HEK293 (cell line): Measurements from ENCODE around the gene ZNF224.

ENCODE experiments used
- CTCF ChIA-PET: fragments of 350-600 bp; formaldehyde crosslinking; extraction: SDS; loops from one replicate; lab custom pipeline; 2021; ENCODE audit warnings: antibody characterized with exemption; lab: Yijun Ruan, JAX
- POLR2A ChIA-PET: fragments of 300-600 bp; formaldehyde crosslinking; extraction: SDS; loops from one replicate; lab custom pipeline; 2020; ENCODE audit warnings: antibody characterized with exemption, inconsistent platforms; lab: Yijun Ruan, JAX
- H3K27ac ChIP-seq: fragments of 200-500 bp; sonication (Bioruptor generic); 2 replicates; pipeline ENCODE4 v1.5.1; 2014; ENCODE audit warnings: low read depth, low read length, control low read depth, inconsistent platforms; ENCODE audit errors: extremely low read depth
- H3K36me3 ChIP-seq, 2 experiments: fragments of 200-500 bp in 1 of 2; sonication (Bioruptor generic) in 1 of 2; 1 replicate in 1 of 2; 2 replicates in 1 of 2; pipeline ENCODE4 v1.5.1; 2014 to 2017; ENCODE audit warnings: inconsistent platforms in 2 of 2, low read length in 2 of 2; ENCODE audit not compliant: control insufficient read depth in 2 of 2, insufficient read depth in 1 of 2
- H3K4me1 ChIP-seq: fragments of 200-500 bp; sonication (Bioruptor generic); 2 replicates; pipeline ENCODE4 v1.5.1; 2014; ENCODE audit warnings: mild to moderate bottlenecking, low read length, inconsistent platforms; ENCODE audit not compliant: control insufficient read depth, insufficient read depth
- H3K4me3 ChIP-seq: 2 replicates; pipeline ENCODE4 v1.5.1; 2011; ENCODE audit warnings: low read depth, mild to moderate bottlenecking, control low read depth, low read length, moderate library complexity
- H3K9me3 ChIP-seq: fragments of 200-500 bp; sonication (Bioruptor generic); 2 replicates; pipeline ENCODE4 v1.5.1; 2014; ENCODE audit warnings: low read depth, low read length, inconsistent platforms; ENCODE audit not compliant: control insufficient read depth, insufficient read depth
- GLI4 ChIP-seq: fragments of 450-650 bp; formaldehyde crosslinking; IDR thresholded peaks from 2 replicates; pipeline ENCODE4 v1.5.1; 2016; ENCODE audit warnings: missing biosample characterization, missing genetic modification characterization
- GLIS1 ChIP-seq: fragments of 450-650 bp; formaldehyde crosslinking; IDR thresholded peaks from 2 replicates; pipeline ENCODE4 v1.5.1; 2016; ENCODE audit warnings: missing biosample characterization, missing genetic modification characterization
- REST ChIP-seq: fragments of 450-650 bp; formaldehyde crosslinking; IDR thresholded peaks from 2 replicates; pipeline ENCODE4 v1.5.1; 2016; ENCODE audit warnings: missing biosample characterization, missing genetic modification characterization
- SP7 ChIP-seq: fragments of 450-650 bp; formaldehyde crosslinking; IDR thresholded peaks from 2 replicates; pipeline ENCODE4 v1.5.1; 2016; ENCODE audit warnings: missing biosample characterization, missing genetic modification characterization
- ZFP3 ChIP-seq: fragments of 450-650 bp; formaldehyde crosslinking; IDR thresholded peaks from 2 replicates; pipeline ENCODE4 v1.5.1; 2016; ENCODE audit warnings: low read depth, missing biosample characterization, missing genetic modification characterization
- ZNF155 ChIP-seq: fragments of 450-650 bp; formaldehyde crosslinking; IDR thresholded peaks from 2 replicates; pipeline ENCODE4 v1.5.1; 2016; ENCODE audit warnings: missing biosample characterization, missing genetic modification characterization
- ZNF169 ChIP-seq: fragments of 450-650 bp; formaldehyde crosslinking; IDR thresholded peaks from 2 replicates; pipeline ENCODE4 v1.5.1; 2016; ENCODE audit warnings: missing biosample characterization, missing genetic modification characterization
- ZNF202 ChIP-seq: fragments of 450-650 bp; formaldehyde crosslinking; IDR thresholded peaks from 2 replicates; pipeline ENCODE4 v1.5.1; 2016; ENCODE audit warnings: missing biosample characterization, missing genetic modification characterization, borderline replicate concordance
- ZNF239 ChIP-seq: fragments of 450-650 bp; formaldehyde crosslinking; IDR thresholded peaks from 2 replicates; pipeline ENCODE4 v1.5.1; 2016; ENCODE audit warnings: missing biosample characterization, missing genetic modification characterization
- ZNF280C ChIP-seq: fragments of 450-650 bp; formaldehyde crosslinking; IDR thresholded peaks from 2 replicates; pipeline ENCODE4 v1.5.1; 2016; ENCODE audit warnings: missing biosample characterization, missing genetic modification characterization
- ZNF324 ChIP-seq: fragments of 450-650 bp; formaldehyde crosslinking; IDR thresholded peaks from 2 replicates; pipeline ENCODE4 v1.5.1; 2016; ENCODE audit warnings: missing biosample characterization, missing genetic modification characterization
- ZNF510 ChIP-seq: fragments of 450-650 bp; formaldehyde crosslinking; IDR thresholded peaks from 2 replicates; pipeline ENCODE4 v1.5.1; 2018; ENCODE audit warnings: mild to moderate bottlenecking, missing genetic modification characterization, missing biosample characterization; ENCODE audit not compliant: insufficient replicate concordance
- ZNF513 ChIP-seq: fragments of 450-650 bp; IDR thresholded peaks from 2 replicates; pipeline ENCODE4 v1.5.1; 2018; ENCODE audit warnings: missing biosample characterization, missing genetic modification characterization
- ZNF530 ChIP-seq: fragments of 450-650 bp; formaldehyde crosslinking; IDR thresholded peaks from 2 replicates; pipeline ENCODE4 v1.5.1; 2016; ENCODE audit warnings: low read depth, missing biosample characterization, missing genetic modification characterization
- ZNF639 ChIP-seq: fragments of 450-650 bp; formaldehyde crosslinking; IDR thresholded peaks from 2 replicates; pipeline ENCODE4 v1.5.1; 2016; ENCODE audit warnings: missing biosample characterization, missing genetic modification characterization
- ZNF707 ChIP-seq: fragments of 450-650 bp; formaldehyde crosslinking; IDR thresholded peaks from 2 replicates; pipeline ENCODE4 v1.5.1; 2016; ENCODE audit warnings: missing biosample characterization, missing genetic modification characterization
- ZNF791 ChIP-seq: fragments of 450-650 bp; formaldehyde crosslinking; IDR thresholded peaks from 2 replicates; pipeline ENCODE4 v1.5.1; 2016; ENCODE audit warnings: missing biosample characterization, missing genetic modification characterization
- ZNF792 ChIP-seq: fragments of 450-650 bp; formaldehyde crosslinking; IDR thresholded peaks from 2 replicates; pipeline ENCODE4 v1.5.1; 2016; ENCODE audit warnings: missing biosample characterization, missing genetic modification characterization
- ZSCAN23 ChIP-seq: fragments of 450-650 bp; formaldehyde crosslinking; IDR thresholded peaks from 2 replicates; pipeline ENCODE4 v1.5.1; 2016; ENCODE audit warnings: missing biosample characterization, missing genetic modification characterization
- TF ChIP-seq, protein P1 (sequence below): fragments of 450-650 bp; formaldehyde crosslinking; IDR thresholded peaks from 2 replicates; pipeline ENCODE4 v1.5.1; 2017; ENCODE audit warnings: missing biosample characterization, mild to moderate bottlenecking, missing genetic modification characterization, moderate library complexity
- TF ChIP-seq, protein P2 (sequence below): fragments of 450-650 bp; formaldehyde crosslinking; IDR thresholded peaks from 2 replicates; pipeline ENCODE4 v1.5.1; 2017; ENCODE audit warnings: missing biosample characterization, missing genetic modification characterization

The ZNF224 gene

DNA sequence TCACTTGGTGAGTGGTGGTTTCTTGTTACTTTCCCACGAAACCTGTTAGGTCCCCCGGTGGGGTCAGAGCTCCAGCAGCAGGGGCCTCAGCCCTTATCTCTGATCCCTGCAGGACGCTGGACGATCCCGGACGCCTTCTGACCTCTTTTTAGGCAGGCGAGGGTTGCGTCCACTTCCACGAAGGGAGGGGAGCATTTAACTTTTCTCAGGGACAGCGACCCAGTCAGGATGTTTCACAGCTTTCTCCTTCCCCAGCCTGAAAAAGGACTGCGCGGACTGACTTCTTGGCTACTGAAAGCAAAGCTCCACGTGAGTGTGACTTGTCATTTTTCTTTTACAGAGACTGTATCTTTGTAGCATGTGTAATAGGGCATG, 47.9 kb downstream of the ZNF224 start (continued):
- TF ChIP-seq REST = peak; percentile 40; the same call in 1 of the 2 replicates

- CTCF ChIA-PET = interaction anchor here (0.6 to 0.7 kb wide), 4 partner anchors 32 to 1318 kb away, joined by 3 to 4 read pairs (median 3); no protein-coding TSS in a partner anchor
- POLR2A ChIA-PET = interaction anchor here (2.1 kb wide), 1 partner anchor 14 kb away, joined by 9 read pairs; the partner anchor contains the start of gene ZNF226
- Histone ChIP-seq H3K9me3 (peaks cover 20% of the 10 kb centered on the region), H3K4me3 (no peak overlapping the region), H3K27ac (no peak overlapping the region), H3K36me3 (peaks cover 88 to 100% of the 10 kb centered on the region in 2 experiments), H3K4me1 (peaks cover 1% of the 10 kb centered on the region; the same call in 1 of the 2 replicates)
- TF ChIP-seq ZFP3 (tag by site-specific recombination) (no peak), ZNF530 (tag by site-specific recombination) (no peak), ZNF280C (tag by site-specific recombination) (no peak), ZNF202 (tag by site-specific recombination) (no peak), ZNF155 (tag by site-specific recombination) (no peak), ZNF791 (no peak), ZNF510 (tag by site-specific recombination) (no peak), ZNF792 (tag by site-specific recombination) (no peak), GLIS1 (tag by site-specific recombination) (no peak)
- TF ChIP-seq, protein P1, sequence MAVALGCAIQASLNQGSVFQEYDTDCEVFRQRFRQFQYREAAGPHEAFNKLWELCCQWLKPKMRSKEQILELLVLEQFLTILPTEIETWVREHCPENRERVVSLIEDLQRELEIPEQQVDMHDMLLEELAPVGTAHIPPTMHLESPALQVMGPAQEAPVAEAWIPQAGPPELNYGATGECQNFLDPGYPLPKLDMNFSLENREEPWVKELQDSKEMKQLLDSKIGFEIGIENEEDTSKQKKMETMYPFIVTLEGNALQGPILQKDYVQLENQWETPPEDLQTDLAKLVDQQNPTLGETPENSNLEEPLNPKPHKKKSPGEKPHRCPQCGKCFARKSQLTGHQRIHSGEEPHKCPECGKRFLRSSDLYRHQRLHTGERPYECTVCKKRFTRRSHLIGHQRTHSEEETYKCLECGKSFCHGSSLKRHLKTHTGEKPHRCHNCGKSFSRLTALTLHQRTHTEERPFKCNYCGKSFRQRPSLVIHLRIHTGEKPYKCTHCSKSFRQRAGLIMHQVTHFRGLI (tag by site-specific recombination) = no peak
Measured at GRCh38 chr19:44149776-44150175, 55.6 kb downstream of the ZNF224 start.

GRCh38 chr19:44151491-44151890, 57.3 kb downstream of the ZNF224 start:
- H3K27ac ChIP-seq = no peak overlapping the region
- H3K4me3 ChIP-seq = no peak overlapping the region
- ChIA-PET CTCF (interaction anchor here (0.6 kb wide), 2 partner anchors 16 to 81 kb away, joined by 3 read pairs; no protein-coding TSS in a partner anchor), POLR2A (interaction anchor here (1.1 to 2.1 kb wide), 2 partner anchors 13 to 56 kb away, joined by 3 to 9 read pairs; partner anchors contain the start of gene ZNF226)
- peaks cover 87 to 100% of the 10 kb centered on the region in 2 experiments for H3K36me3 ChIP-seq
- peaks cover 37% of the 10 kb centered on the region for H3K9me3 ChIP-seq
- H3K4me1 ChIP-seq = peaks cover 2% of the 10 kb centered on the region; the same call in 1 of the 2 replicates
- TF ChIP-seq ZNF707 (tag by site-specific recombination) (no peak), ZNF239 (no peak), ZNF513 (no peak), ZNF169 (tag by site-specific recombination) (no peak), GLI4 (tag by site-specific recombination) (no peak), ZNF324 (tag by site-specific recombination) (no peak), SP7 (tag by site-specific recombination) (no peak), ZSCAN23 (tag by site-specific recombination) (no peak), ZNF639 (no peak)
- TF ChIP-seq, protein P2, sequence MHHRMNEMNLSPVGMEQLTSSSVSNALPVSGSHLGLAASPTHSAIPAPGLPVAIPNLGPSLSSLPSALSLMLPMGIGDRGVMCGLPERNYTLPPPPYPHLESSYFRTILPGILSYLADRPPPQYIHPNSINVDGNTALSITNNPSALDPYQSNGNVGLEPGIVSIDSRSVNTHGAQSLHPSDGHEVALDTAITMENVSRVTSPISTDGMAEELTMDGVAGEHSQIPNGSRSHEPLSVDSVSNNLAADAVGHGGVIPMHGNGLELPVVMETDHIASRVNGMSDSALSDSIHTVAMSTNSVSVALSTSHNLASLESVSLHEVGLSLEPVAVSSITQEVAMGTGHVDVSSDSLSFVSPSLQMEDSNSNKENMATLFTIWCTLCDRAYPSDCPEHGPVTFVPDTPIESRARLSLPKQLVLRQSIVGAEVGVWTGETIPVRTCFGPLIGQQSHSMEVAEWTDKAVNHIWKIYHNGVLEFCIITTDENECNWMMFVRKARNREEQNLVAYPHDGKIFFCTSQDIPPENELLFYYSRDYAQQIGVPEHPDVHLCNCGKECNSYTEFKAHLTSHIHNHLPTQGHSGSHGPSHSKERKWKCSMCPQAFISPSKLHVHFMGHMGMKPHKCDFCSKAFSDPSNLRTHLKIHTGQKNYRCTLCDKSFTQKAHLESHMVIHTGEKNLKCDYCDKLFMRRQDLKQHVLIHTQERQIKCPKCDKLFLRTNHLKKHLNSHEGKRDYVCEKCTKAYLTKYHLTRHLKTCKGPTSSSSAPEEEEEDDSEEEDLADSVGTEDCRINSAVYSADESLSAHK (tag by site-specific recombination) = no peak
